Measurements from ENCODE around the gene ITPR2. TPM values are rescaled to one million over a fixed set of nuclear protein-coding genes. Genes with fewer than 3 reads are reported as not detected.

Gene ITPR2
- total RNA-seq, 1 donor from 2014 or later, result 48.1 TPM

DNA sequence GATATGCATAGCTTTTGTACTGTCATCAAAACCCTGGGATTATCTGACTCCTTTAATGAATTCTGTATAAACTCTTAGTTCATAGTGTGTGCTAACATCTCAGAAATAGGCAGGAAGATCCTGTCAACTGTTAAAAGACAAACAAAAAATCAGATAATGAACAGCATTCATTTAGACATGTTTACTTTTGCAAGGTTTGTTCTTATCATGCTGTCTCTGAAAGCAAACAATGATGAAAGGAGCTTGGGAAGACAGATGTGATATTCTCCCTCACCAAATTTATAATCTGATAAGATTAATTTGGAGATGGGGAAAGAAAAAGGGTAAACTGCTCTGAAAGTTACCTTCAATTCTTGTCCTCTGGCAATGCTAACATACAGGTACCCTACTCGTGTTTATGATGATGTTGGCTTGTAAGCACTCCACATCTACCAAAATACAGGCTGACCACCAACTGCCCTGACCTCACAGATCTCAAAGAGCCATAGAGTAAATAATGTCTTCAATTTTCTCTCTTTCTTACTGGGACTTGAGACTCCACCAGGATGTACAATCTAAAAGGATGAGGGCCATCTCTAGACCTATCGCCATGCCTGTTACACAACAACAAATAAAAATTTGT is 403.8 kb downstream of the ITPR2 start:
- no peaks in the 10 kb centered on the region for H3K36me3 ChIP-seq
- no peaks in the 10 kb centered on the region for H3K4me1 ChIP-seq
- H3K9me3 ChIP-seq, result no peaks in the 10 kb centered on the region
- intact Hi-C loops (cut with DNase I), result no loop called here
- no peak for TF ChIP-seq POLR2A (IDR thresholded peaks at IDR 0.05)
- TF ChIP-seq, protein P1, sequence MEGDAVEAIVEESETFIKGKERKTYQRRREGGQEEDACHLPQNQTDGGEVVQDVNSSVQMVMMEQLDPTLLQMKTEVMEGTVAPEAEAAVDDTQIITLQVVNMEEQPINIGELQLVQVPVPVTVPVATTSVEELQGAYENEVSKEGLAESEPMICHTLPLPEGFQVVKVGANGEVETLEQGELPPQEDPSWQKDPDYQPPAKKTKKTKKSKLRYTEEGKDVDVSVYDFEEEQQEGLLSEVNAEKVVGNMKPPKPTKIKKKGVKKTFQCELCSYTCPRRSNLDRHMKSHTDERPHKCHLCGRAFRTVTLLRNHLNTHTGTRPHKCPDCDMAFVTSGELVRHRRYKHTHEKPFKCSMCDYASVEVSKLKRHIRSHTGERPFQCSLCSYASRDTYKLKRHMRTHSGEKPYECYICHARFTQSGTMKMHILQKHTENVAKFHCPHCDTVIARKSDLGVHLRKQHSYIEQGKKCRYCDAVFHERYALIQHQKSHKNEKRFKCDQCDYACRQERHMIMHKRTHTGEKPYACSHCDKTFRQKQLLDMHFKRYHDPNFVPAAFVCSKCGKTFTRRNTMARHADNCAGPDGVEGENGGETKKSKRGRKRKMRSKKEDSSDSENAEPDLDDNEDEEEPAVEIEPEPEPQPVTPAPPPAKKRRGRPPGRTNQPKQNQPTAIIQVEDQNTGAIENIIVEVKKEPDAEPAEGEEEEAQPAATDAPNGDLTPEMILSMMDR (IDR thresholded peaks at IDR 0.05), result no peak
- TF ChIP-seq POLR2AphosphoS5 (IDR thresholded peaks at IDR 0.05; ENCODE audit: insufficient read depth in 1 of 2, low read depth in 1 of 2), result no peak
- no peak for DNase-seq (ENCODE audit: extremely low spot score in 2 of 2)
- H3K27me3 ChIP-seq, result no peaks in the 10 kb centered on the region
- no peak overlapping the region for H3K27ac ChIP-seq
- H3K4me3 ChIP-seq, result no peak overlapping the region

DNA sequence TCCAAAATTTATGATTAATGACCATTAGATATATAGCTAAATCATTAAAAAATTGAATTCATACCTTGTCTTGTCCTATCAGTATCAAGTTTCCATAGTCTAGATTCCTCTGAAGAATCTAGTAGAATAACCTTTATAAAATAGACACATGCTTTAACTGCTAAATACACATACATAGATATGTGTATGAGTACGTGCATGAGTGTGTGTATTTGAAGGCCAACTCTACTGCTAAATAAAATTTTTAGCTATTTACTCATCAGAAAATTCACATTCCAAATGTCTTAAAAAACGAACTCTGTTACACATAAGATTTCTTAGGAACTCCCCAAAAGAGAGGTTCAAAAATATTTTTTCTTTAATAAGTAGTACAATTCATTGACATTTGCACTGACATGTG is 404.6 kb downstream of the ITPR2 start:
- Histone ChIP-seq H3K36me3 (no peaks in the 10 kb centered on the region), H3K27me3 (no peaks in the 10 kb centered on the region), H3K4me1 (no peaks in the 10 kb centered on the region), H3K9me3 (no peaks in the 10 kb centered on the region), H3K4me3 (no peak overlapping the region), H3K27ac (no peak overlapping the region)
- TF ChIP-seq POLR2AphosphoS5 (IDR thresholded peaks at IDR 0.05; ENCODE audit: insufficient read depth in 1 of 2, low read depth in 1 of 2) (no peak), POLR2A (IDR thresholded peaks at IDR 0.05) (no peak)
- TF ChIP-seq, protein P1 (IDR thresholded peaks at IDR 0.05), result no peak
- no peak for DNase-seq (ENCODE audit: extremely low spot score in 2 of 2)
- intact Hi-C loops (cut with DNase I), result no loop called here

DNA sequence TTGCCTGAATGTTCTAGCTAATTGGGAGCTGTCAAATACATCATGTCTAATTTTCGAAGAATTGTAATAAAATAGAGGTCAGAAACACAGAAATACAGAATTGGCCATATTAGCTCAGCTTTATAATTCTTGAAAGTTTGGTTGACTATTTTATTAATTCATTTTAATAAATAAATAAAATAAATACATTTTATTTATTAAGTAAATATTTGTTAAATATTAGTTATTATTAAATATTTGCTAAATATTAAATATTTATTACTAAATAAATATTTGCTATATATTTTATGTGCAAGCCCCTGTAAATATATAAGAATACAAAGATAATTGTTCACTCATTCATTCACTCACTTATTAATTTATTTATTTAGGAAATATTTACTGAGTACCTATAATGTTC is 406.3 kb downstream of the ITPR2 start:
- Histone ChIP-seq H3K4me3 (no peak overlapping the region), H3K27me3 (no peaks in the 10 kb centered on the region), H3K4me1 (no peaks in the 10 kb centered on the region), H3K27ac (no peak overlapping the region), H3K9me3 (no peaks in the 10 kb centered on the region), H3K36me3 (no peaks in the 10 kb centered on the region)
- TF ChIP-seq POLR2A (IDR thresholded peaks at IDR 0.05) (no peak), POLR2AphosphoS5 (IDR thresholded peaks at IDR 0.05; ENCODE audit: insufficient read depth in 1 of 2, low read depth in 1 of 2) (no peak)
- TF ChIP-seq, protein P1 (IDR thresholded peaks at IDR 0.05), result no peak
- DNase-seq (ENCODE audit: extremely low spot score in 2 of 2), result no peak
- intact Hi-C loops (cut with DNase I), result no loop called here

DNA sequence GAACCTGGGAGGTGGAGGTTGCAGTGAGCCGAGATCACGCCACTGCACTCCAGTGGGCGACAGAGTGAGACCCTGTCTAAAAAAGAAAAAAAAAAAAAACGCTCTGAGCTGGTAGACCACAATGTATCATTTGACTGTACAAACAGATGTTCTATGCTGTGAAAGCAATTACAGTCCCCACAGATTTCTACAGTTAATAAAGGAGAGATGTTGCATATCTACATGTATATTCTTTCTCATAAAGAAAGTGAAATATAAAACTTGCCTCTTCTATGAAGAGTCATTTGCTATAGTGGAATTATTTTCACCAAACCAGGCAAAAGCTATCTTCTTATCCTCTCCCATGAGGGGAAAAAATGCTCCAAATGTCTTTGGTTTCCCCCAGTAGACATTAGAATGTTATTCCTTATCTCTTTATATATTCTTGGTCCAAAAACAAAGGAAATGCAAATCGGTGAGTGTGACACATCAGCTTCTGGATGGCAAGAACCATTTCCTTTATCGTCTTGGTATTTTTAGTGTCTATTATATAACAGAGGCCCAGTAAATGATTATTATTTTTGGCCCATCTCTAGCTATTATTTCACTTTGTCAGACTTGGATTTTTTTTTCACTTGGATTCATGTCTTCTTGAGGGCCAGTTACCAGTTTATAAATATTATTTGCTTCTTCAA is 407.3 kb downstream of the ITPR2 start:
- no peaks in the 10 kb centered on the region for H3K4me1 ChIP-seq
- H3K4me3 ChIP-seq, result no peak overlapping the region
- intact Hi-C loops (cut with DNase I), result no loop called here
- H3K9me3 ChIP-seq, result no peaks in the 10 kb centered on the region
- TF ChIP-seq, protein P1 (IDR thresholded peaks at IDR 0.05), result no peak
- TF ChIP-seq POLR2AphosphoS5 (IDR thresholded peaks at IDR 0.05; ENCODE audit: insufficient read depth in 1 of 2, low read depth in 1 of 2) (no peak), POLR2A (IDR thresholded peaks at IDR 0.05) (no peak)
- H3K36me3 ChIP-seq, result no peaks in the 10 kb centered on the region
- no peak for DNase-seq (ENCODE audit: extremely low spot score in 2 of 2)
- no peak overlapping the region for H3K27ac ChIP-seq
- no peaks in the 10 kb centered on the region for H3K27me3 ChIP-seq

DNA sequence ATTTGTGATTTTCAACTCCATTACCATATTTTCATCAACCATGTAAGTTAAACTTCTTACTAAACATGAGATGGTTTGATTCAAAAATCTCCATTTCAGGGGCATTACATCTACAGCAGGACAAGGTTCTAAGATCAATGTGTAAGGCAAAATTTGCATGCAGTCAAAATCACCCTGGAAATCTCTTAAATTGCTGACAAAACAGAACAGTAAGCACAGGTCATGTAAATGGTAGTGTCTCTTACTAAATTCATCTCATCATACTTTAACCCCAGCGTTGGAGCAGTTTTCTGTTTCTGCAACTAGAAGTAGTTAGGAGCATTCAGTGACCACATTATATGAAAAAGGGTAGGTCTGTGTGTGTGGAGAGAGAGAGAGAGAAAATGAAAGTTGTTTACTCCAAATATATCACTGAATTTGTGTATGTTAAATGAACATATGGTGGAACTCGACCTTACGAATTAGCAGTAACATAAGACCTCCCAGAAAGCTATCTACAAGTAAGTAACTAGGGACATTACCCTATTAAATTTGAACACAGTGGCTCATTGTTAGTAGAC is 410.1 kb downstream of the ITPR2 start:
- TF ChIP-seq POLR2A (IDR thresholded peaks at IDR 0.05) (no peak), POLR2AphosphoS5 (IDR thresholded peaks at IDR 0.05; ENCODE audit: insufficient read depth in 1 of 2, low read depth in 1 of 2) (no peak)
- no peak for DNase-seq (ENCODE audit: extremely low spot score in 2 of 2)
- Histone ChIP-seq H3K4me3 (no peak overlapping the region), H3K36me3 (peaks cover 0 to 4% of the 10 kb centered on the region in 2 donors), H3K27ac (no peak overlapping the region), H3K4me1 (no peaks in the 10 kb centered on the region), H3K27me3 (no peaks in the 10 kb centered on the region), H3K9me3 (no peaks in the 10 kb centered on the region)
- intact Hi-C loops (cut with DNase I), result no loop called here
